ENCODE data around the gene LETM1. TPM values are rescaled to one million over a fixed set of nuclear protein-coding genes. Genes with fewer than 3 reads are reported as not detected.

Gene LETM1
- total RNA-seq, 1 donor from 2014 or later, result 60.3 TPM

GRCh38 chr4:1797861-1798579, 57.9 kb downstream of the LETM1 start:
- no peak overlapping the region for H3K27ac ChIP-seq (ENCODE audit: low read depth, low read length)
- no peak overlapping the region for H2AFZ ChIP-seq (ENCODE audit: low read depth, low read length)
- no peaks in the 10 kb centered on the region for H3K79me2 ChIP-seq (ENCODE audit: insufficient read depth, low read length)
- FAIRE-seq (no peak), DNase-seq (ENCODE audit: low read depth) (no peak)
- H3K4me3 ChIP-seq (ENCODE audit: insufficient read depth, low read depth, low read length), result no peak overlapping the region
- H3K9me3 Mint-ChIP-seq (ENCODE audit: unreplicated experiment), result no peaks in the 10 kb centered on the region
- peaks cover 7% of the 10 kb centered on the region for H3K27me3 ChIP-seq (ENCODE audit: insufficient read depth, low read length)
- no peak for TF ChIP-seq EZH2 (IDR thresholded peaks at IDR 0.05; ENCODE audit: insufficient read depth, low read length)
- TF ChIP-seq CTCF (IDR thresholded peaks at IDR 0.05; ENCODE audit: insufficient read depth, low read depth, low read length), result no peak
- no peaks in the 10 kb centered on the region for H3K36me3 ChIP-seq (ENCODE audit: insufficient read depth, low read length)
- peaks cover 16% of the 10 kb centered on the region for H3K27me3 Mint-ChIP-seq (ENCODE audit: low read depth, unreplicated experiment)
- no peak overlapping the region for H3K4me2 ChIP-seq (ENCODE audit: low read length)
- no peaks in the 10 kb centered on the region for H3K36me3 Mint-ChIP-seq (ENCODE audit: low read depth, unreplicated experiment)
- H4K20me1 ChIP-seq (ENCODE audit: insufficient read depth, low read length), result peaks cover 4% of the 10 kb centered on the region
- no peaks in the 10 kb centered on the region for H3K4me1 ChIP-seq (ENCODE audit: insufficient read depth, low read length)
- no peak overlapping the region for H3K9ac ChIP-seq (ENCODE audit: low read length)
- no peaks in the 10 kb centered on the region for H3K9me3 ChIP-seq (ENCODE audit: insufficient read depth, low read depth, low read length)
- H3K27ac Mint-ChIP-seq (ENCODE audit: unreplicated experiment), result no peak overlapping the region
- H3K4me1 Mint-ChIP-seq (ENCODE audit: low read depth, unreplicated experiment), result no peaks in the 10 kb centered on the region
- no peak overlapping the region for H3K4me3 Mint-ChIP-seq (ENCODE audit: unreplicated experiment)

GRCh38 chr4:1797298-1797860, 58.6 kb downstream of the LETM1 start:
- H3K27ac Mint-ChIP-seq (ENCODE audit: unreplicated experiment), result no peak overlapping the region
- no peaks in the 10 kb centered on the region for H3K4me1 ChIP-seq (ENCODE audit: insufficient read depth, low read length)

More at GRCh38 chr4:1797298-1797860, 58.6 kb downstream of the LETM1 start:
- H4K20me1 ChIP-seq (ENCODE audit: insufficient read depth, low read length), result peaks cover 4% of the 10 kb centered on the region
- H3K36me3 ChIP-seq (ENCODE audit: insufficient read depth, low read length), result no peaks in the 10 kb centered on the region
- no peaks in the 10 kb centered on the region for H3K9me3 Mint-ChIP-seq (ENCODE audit: unreplicated experiment)
- TF ChIP-seq CTCF (IDR thresholded peaks at IDR 0.05; ENCODE audit: insufficient read depth, low read depth, low read length), result no peak
- TF ChIP-seq EZH2 (IDR thresholded peaks at IDR 0.05; ENCODE audit: insufficient read depth, low read length), result no peak
- no peak overlapping the region for H3K9ac ChIP-seq (ENCODE audit: low read length)
- no peaks in the 10 kb centered on the region for H3K9me3 ChIP-seq (ENCODE audit: insufficient read depth, low read depth, low read length)
- H3K79me2 ChIP-seq (ENCODE audit: insufficient read depth, low read length), result no peaks in the 10 kb centered on the region
- DNase-seq (ENCODE audit: low read depth), result no peak
- no peak overlapping the region for H3K4me3 Mint-ChIP-seq (ENCODE audit: unreplicated experiment)
- H3K27me3 Mint-ChIP-seq (ENCODE audit: low read depth, unreplicated experiment), result peaks cover 16% of the 10 kb centered on the region
- H3K4me3 ChIP-seq (ENCODE audit: insufficient read depth, low read depth, low read length), result no peak overlapping the region
- peaks cover 11% of the 10 kb centered on the region for H3K27me3 ChIP-seq (ENCODE audit: insufficient read depth, low read length)
- H3K4me1 Mint-ChIP-seq (ENCODE audit: low read depth, unreplicated experiment), result no peaks in the 10 kb centered on the region
- FAIRE-seq, result no peak
- no peaks in the 10 kb centered on the region for H3K36me3 Mint-ChIP-seq (ENCODE audit: low read depth, unreplicated experiment)
- no peak overlapping the region for H3K4me2 ChIP-seq (ENCODE audit: low read length)
- H2AFZ ChIP-seq (ENCODE audit: low read depth, low read length), result no peak overlapping the region
- H3K27ac ChIP-seq (ENCODE audit: low read depth, low read length), result no peak overlapping the region

Measured in astrocyte (in vitro differentiated cells and primary cell).